Measurements from ENCODE around the gene ATG10. TPM values are rescaled to one million over a fixed set of nuclear protein-coding genes. Genes with fewer than 3 reads are reported as not detected.
"Not testable (repeated sequence)": the region's sequence is repeated elsewhere in the genome, so short reads cannot be mapped to it uniquely, and the experiment has no call there.

ATG10 gene
- total RNA-seq, 1 donor from 2014 or later = 6.4 TPM

DNA sequence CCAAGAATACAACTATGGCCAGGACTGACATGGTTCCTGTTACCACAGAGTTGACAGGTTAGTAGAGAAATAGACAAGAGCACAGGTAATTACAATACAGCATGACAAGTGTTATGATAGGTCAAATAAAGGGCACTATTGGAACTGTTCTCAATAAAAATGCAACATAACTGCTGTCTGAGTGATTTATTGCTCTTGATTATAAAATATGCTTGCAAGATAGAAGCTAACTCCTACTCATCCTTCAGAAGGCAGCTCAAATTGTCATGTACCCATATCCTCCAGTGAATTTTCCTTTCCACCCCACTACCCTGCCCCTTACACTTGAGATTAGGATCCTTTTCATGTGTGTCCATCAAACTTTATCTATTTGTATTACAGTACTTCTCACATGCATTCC, 35.1 kb upstream of the ATG10 start:
- DNase-seq (ENCODE audit: low read depth) = no peak
- no peak overlapping the region for H3K4me3 ChIP-seq (ENCODE audit: low read depth, low read length)
- no peaks in the 10 kb centered on the region for H3K27me3 ChIP-seq (ENCODE audit: control insufficient read depth, insufficient read depth, low read length)
- no peaks in the 10 kb centered on the region for H3K36me3 ChIP-seq (ENCODE audit: control insufficient read depth, insufficient read depth, low read length)
- TF ChIP-seq, protein P1, sequence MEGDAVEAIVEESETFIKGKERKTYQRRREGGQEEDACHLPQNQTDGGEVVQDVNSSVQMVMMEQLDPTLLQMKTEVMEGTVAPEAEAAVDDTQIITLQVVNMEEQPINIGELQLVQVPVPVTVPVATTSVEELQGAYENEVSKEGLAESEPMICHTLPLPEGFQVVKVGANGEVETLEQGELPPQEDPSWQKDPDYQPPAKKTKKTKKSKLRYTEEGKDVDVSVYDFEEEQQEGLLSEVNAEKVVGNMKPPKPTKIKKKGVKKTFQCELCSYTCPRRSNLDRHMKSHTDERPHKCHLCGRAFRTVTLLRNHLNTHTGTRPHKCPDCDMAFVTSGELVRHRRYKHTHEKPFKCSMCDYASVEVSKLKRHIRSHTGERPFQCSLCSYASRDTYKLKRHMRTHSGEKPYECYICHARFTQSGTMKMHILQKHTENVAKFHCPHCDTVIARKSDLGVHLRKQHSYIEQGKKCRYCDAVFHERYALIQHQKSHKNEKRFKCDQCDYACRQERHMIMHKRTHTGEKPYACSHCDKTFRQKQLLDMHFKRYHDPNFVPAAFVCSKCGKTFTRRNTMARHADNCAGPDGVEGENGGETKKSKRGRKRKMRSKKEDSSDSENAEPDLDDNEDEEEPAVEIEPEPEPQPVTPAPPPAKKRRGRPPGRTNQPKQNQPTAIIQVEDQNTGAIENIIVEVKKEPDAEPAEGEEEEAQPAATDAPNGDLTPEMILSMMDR (IDR thresholded peaks at IDR 0.05; ENCODE audit: insufficient read depth, low read length, poor library complexity, severe bottlenecking) = no peak

DNA sequence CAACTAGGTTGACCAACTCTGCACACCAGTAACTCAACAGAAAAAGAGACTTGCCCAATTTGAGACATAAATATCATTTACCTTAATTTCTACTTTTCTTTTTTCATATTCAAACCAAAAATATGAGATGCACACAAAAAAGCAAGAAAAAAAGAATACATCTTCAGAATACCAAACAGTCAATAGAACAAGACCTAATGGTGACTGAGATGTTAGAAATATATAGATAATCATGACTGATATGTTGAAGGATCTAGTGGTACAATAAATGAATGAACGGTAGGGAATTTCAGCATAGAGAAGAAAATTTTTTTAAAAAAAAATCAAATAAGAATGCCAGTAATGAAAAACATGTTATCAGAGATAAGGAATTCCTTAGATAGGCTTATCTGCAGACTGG, 29.1 kb upstream of the ATG10 start:
- no peak for DNase-seq (ENCODE audit: low read depth)
- Histone ChIP-seq H3K27me3 (ENCODE audit: control insufficient read depth, insufficient read depth, low read length) (no peaks in the 10 kb centered on the region), H3K4me3 (ENCODE audit: low read depth, low read length) (no peak overlapping the region), H3K36me3 (ENCODE audit: control insufficient read depth, insufficient read depth, low read length) (no peaks in the 10 kb centered on the region)
- TF ChIP-seq, protein P1 (IDR thresholded peaks at IDR 0.05; ENCODE audit: insufficient read depth, low read length, poor library complexity, severe bottlenecking) = no peak

DNA sequence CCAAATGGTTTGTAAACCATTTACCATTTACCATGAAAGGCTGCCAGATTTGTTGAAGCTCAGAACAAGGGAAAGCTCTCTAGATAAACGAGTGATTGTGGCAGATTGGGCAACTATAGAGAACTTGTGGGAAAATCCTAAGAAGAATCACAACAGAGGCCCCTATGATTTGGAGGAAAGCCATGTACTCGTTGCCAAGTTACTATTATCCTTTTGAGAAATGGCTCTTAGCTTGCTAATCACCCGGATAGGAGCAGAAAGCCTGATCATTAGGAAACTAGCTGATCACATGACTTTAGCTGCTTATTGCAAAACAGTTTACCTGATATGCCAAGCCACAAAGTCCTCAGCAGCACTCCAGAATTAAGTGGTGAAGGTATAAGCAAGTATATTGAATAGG, 23.5 kb upstream of the ATG10 start:
- Histone ChIP-seq H3K27me3 (ENCODE audit: control insufficient read depth, insufficient read depth, low read length) (no peaks in the 10 kb centered on the region), H3K4me3 (ENCODE audit: low read depth, low read length) (no peak overlapping the region), H3K36me3 (ENCODE audit: control insufficient read depth, insufficient read depth, low read length) (no peaks in the 10 kb centered on the region)
- TF ChIP-seq, protein P1 (IDR thresholded peaks at IDR 0.05; ENCODE audit: insufficient read depth, low read length, poor library complexity, severe bottlenecking) = no peak
- DNase-seq (ENCODE audit: low read depth) = no peak

DNA sequence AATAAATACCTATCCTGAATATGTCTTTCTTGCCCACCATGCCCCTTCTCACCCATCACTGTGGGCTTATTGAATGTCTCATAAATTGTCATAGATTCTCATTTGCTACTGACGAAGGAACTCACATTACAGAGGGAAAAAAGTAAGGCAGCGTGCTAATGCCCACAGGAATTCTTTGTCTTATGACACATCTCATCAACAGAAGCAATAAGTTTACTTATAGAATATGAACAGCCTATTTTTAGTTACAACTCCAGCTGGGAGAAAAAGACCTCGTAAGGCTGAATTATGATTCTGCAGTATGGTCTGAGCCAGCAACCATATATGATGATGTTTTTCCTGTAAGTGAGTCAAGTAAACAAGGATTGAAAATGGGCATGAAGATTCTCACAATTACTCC, 22.4 kb upstream of the ATG10 start:
- no peak overlapping the region for H3K4me3 ChIP-seq (ENCODE audit: low read depth, low read length)
- TF ChIP-seq, protein P1 (IDR thresholded peaks at IDR 0.05; ENCODE audit: insufficient read depth, low read length, poor library complexity, severe bottlenecking) = no peak
- no peak for DNase-seq (ENCODE audit: low read depth)

DNA sequence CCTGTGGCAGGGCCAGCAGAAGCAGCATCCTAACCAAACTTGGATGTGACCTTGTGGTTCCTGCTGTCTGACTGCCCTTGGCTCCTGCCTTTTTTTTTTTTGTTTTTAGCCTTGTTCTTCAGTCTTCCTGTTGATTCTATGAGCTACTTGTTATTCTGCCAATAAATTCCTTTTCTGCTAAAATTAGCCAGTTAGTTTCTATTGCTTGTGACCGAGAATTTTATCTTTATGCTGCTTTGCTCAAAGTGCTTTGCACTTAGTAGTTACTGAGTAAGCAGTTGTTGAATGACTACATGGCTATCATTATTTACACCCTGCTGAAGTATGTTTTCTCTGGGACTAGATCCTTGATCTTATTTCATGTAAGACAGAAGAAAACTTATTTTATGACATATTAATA, 20.8 kb upstream of the ATG10 start:
- TF ChIP-seq, protein P1 (IDR thresholded peaks at IDR 0.05; ENCODE audit: insufficient read depth, low read length, poor library complexity, severe bottlenecking) = no peak
- DNase-seq (ENCODE audit: low read depth) = no peak
- no peaks in the 10 kb centered on the region for H3K36me3 ChIP-seq (ENCODE audit: control insufficient read depth, insufficient read depth, low read length)
- no peaks in the 10 kb centered on the region for H3K27me3 ChIP-seq (ENCODE audit: control insufficient read depth, insufficient read depth, low read length)
- no peak overlapping the region for H3K4me3 ChIP-seq (ENCODE audit: low read depth, low read length)

More for the DNA sequence above, 22.4 kb upstream of the ATG10 start:
- H3K36me3 ChIP-seq (ENCODE audit: control insufficient read depth, insufficient read depth, low read length) = no peaks in the 10 kb centered on the region
- no peaks in the 10 kb centered on the region for H3K27me3 ChIP-seq (ENCODE audit: control insufficient read depth, insufficient read depth, low read length)

DNA sequence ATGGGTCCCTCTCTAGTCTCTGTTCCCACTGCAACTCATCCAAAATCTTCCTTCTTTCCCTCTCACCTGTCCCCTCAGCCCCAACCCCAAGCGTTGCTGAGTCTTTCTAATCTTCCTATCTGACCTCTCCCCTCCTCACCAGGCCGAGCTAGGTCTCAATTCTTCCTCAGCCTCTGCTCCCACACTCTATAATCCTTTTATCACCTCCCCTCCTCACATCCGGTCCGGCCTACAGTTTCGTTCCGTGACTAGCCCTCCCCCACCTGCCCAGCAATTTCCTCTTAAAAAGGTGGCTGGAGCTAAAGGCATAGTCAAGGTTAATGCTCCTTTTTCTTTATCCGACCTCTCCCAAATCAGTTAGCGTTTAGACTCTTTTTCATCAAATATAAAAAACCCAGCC, 17.0 kb upstream of the ATG10 start:
- DNase-seq (ENCODE audit: low read depth); H3K27me3 ChIP-seq (ENCODE audit: control insufficient read depth, insufficient read depth, low read length); H3K4me3 ChIP-seq (ENCODE audit: low read depth, low read length); H3K36me3 ChIP-seq (ENCODE audit: control insufficient read depth, insufficient read depth, low read length): not testable (repeated sequence)

DNA sequence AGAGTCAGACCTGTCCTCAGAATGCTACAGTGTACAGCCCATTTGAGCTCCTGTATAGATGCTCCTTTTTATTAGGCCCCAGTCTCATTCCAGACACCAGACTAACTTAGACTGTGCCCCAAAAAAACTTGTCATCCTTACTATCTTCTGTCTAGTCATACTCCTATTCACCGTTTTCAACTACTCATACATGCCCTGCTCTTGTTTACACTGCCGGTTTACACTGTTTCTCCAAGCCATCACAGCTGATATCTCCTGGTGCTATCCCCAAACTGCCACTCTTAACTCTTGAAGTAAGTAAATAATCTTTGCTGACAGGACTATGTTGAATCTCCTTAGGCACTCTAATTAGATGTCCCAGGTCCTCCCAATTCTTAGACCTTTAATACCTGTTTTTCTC, 13.7 kb upstream of the ATG10 start:
- H3K27me3 ChIP-seq (ENCODE audit: control insufficient read depth, insufficient read depth, low read length); DNase-seq (ENCODE audit: low read depth); H3K36me3 ChIP-seq (ENCODE audit: control insufficient read depth, insufficient read depth, low read length); H3K4me3 ChIP-seq (ENCODE audit: low read depth, low read length): not testable (repeated sequence)
